ENCODE results near the gene ADCK1. TPM values are rescaled to one million over a fixed set of nuclear protein-coding genes. Genes with fewer than 3 reads are reported as not detected.

The ADCK1 gene
- total RNA-seq, 1 experiment from 2014 or later = 19.0 TPM

- ChIA-PET CTCF (no interaction called here), POLR2A (ENCODE audit: unreplicated experiment) (no interaction called here)
- Histone ChIP-seq H3K4me2 (no peak overlapping the region), H3K27ac (no peak overlapping the region), H3K36me3 (ENCODE audit: low read depth) (no peaks in the 10 kb centered on the region), H3K79me2 (ENCODE audit: low read depth) (no peaks in the 10 kb centered on the region), H3K9me3 (ENCODE audit: insufficient read depth, low read depth) (no peaks in the 10 kb centered on the region), H3K27me3 (ENCODE audit: insufficient read depth, low read depth) (peaks cover 82% of the 10 kb centered on the region), H3K4me1 (replicated peaks; ENCODE audit: insufficient read depth) (no peaks in the 10 kb centered on the region), H3F3A (ENCODE audit: insufficient read depth, low read depth) (no peaks in the 10 kb centered on the region), H3K4me3 (no peak overlapping the region), H2AFZ (no peak overlapping the region), H3K9me2 (ENCODE audit: insufficient read depth) (no peaks in the 10 kb centered on the region), H4K20me1 (ENCODE audit: insufficient read depth) (no peaks in the 10 kb centered on the region)
- intact Hi-C loops (cut with micrococcal nuclease; ENCODE audit: unreplicated experiment) = no loop called here
- no peak for DNase-seq
- BruUV-seq (replicated peaks) = no TSS peak
- TF ChIP-seq EZH2 (IDR thresholded peaks at IDR 0.05; ENCODE audit: low read depth) = no peak
- TF ChIP-seq CTCF (conservative IDR thresholded peaks at IDR 0.05) = no peak
Measured at GRCh38 chr14:77970646-77971045, 170.7 kb downstream of the ADCK1 start.

- CTCF ChIA-PET = no interaction called here
- H3K36me3 ChIP-seq (ENCODE audit: low read depth) = no peaks in the 10 kb centered on the region
- no TSS peak for BruUV-seq (replicated peaks)
Measured at GRCh38 chr14:77973246-77973645, 173.3 kb downstream of the ADCK1 start.

GRCh38 chr14:77976591-77976990 is 176.7 kb downstream of the ADCK1 start:
- Histone ChIP-seq H3K4me1 (replicated peaks; ENCODE audit: insufficient read depth) (no peaks in the 10 kb centered on the region), H3K4me2 (no peak overlapping the region), H3K27ac (no peak overlapping the region), H3F3A (ENCODE audit: insufficient read depth, low read depth) (no peaks in the 10 kb centered on the region), H3K9me2 (ENCODE audit: insufficient read depth) (no peaks in the 10 kb centered on the region), H2AFZ (no peak overlapping the region), H3K9me3 (ENCODE audit: insufficient read depth, low read depth) (no peaks in the 10 kb centered on the region), H3K36me3 (ENCODE audit: low read depth) (no peaks in the 10 kb centered on the region), H3K79me2 (ENCODE audit: low read depth) (no peaks in the 10 kb centered on the region), H3K27me3 (ENCODE audit: insufficient read depth, low read depth) (peaks cover 67% of the 10 kb centered on the region), H3K4me3 (no peak overlapping the region), H4K20me1 (ENCODE audit: insufficient read depth) (no peaks in the 10 kb centered on the region)
- ChIA-PET POLR2A (ENCODE audit: unreplicated experiment) (no interaction called here), CTCF (no interaction called here)
- BruUV-seq (replicated peaks) = no TSS peak
- intact Hi-C loops (cut with micrococcal nuclease; ENCODE audit: unreplicated experiment) = no loop called here
- no peak for TF ChIP-seq CTCF (conservative IDR thresholded peaks at IDR 0.05)
- TF ChIP-seq EZH2 (IDR thresholded peaks at IDR 0.05; ENCODE audit: low read depth) = no peak
- no peak for DNase-seq

More at GRCh38 chr14:77973246-77973645, 173.3 kb downstream of the ADCK1 start:
- no peak overlapping the region for H3K4me3 ChIP-seq
- H3K4me2 ChIP-seq = no peak overlapping the region
- POLR2A ChIA-PET (ENCODE audit: unreplicated experiment) = no interaction called here
- no peak overlapping the region for H2AFZ ChIP-seq
- peaks cover 73% of the 10 kb centered on the region for H3K27me3 ChIP-seq (ENCODE audit: insufficient read depth, low read depth)
- H3K79me2 ChIP-seq (ENCODE audit: low read depth) = no peaks in the 10 kb centered on the region
- no peaks in the 10 kb centered on the region for H3F3A ChIP-seq (ENCODE audit: insufficient read depth, low read depth)
- no peaks in the 10 kb centered on the region for H3K9me3 ChIP-seq (ENCODE audit: insufficient read depth, low read depth)
- intact Hi-C loops (cut with micrococcal nuclease; ENCODE audit: unreplicated experiment) = no loop called here
- no peak overlapping the region for H3K27ac ChIP-seq
- H4K20me1 ChIP-seq (ENCODE audit: insufficient read depth) = no peaks in the 10 kb centered on the region
- no peaks in the 10 kb centered on the region for H3K9me2 ChIP-seq (ENCODE audit: insufficient read depth)
- no peak for DNase-seq
- H3K4me1 ChIP-seq (replicated peaks; ENCODE audit: insufficient read depth) = no peaks in the 10 kb centered on the region
- TF ChIP-seq EZH2 (IDR thresholded peaks at IDR 0.05; ENCODE audit: low read depth) (no peak), CTCF (conservative IDR thresholded peaks at IDR 0.05) (no peak)

All from PC-9 (cell line).